Fibroblast of mammary gland (primary cell): ENCODE data around the gene CITED1.
"Not testable (repeated sequence)": the region's sequence is repeated elsewhere in the genome, so short reads cannot be mapped to it uniquely, and the experiment has no call there.

Experiments used
- DNase-seq: peaks from one replicate; pipeline ENCODE4 v3.0.0-alpha.2; 2010; ENCODE audit warnings: low read depth
- H3K4me3 ChIP-seq: 2 replicates; pipeline ENCODE4 v1.5.1; 2011; ENCODE audit warnings: low read depth, mild to moderate bottlenecking, low read length, moderate library complexity; ENCODE audit not compliant: control insufficient read depth
- CTCF ChIP-seq: conservative IDR thresholded peaks from 2 replicates; pipeline ENCODE4 v1.5.1; 2011; ENCODE audit warnings: low read depth, low read length, inconsistent platforms; ENCODE audit not compliant: control insufficient read depth, insufficient read depth

The CITED1 gene

GRCh38 chrX:72346302-72346949, 40.7 kb upstream of the CITED1 start:
- no peak for DNase-seq
- no peak overlapping the region for H3K4me3 ChIP-seq
- TF ChIP-seq CTCF = no peak

- no peak for TF ChIP-seq CTCF
- H3K4me3 ChIP-seq = no peak overlapping the region
- no peak for DNase-seq
Observed at GRCh38 chrX:72340626-72341025, 34.9 kb upstream of the CITED1 start.

DNA sequence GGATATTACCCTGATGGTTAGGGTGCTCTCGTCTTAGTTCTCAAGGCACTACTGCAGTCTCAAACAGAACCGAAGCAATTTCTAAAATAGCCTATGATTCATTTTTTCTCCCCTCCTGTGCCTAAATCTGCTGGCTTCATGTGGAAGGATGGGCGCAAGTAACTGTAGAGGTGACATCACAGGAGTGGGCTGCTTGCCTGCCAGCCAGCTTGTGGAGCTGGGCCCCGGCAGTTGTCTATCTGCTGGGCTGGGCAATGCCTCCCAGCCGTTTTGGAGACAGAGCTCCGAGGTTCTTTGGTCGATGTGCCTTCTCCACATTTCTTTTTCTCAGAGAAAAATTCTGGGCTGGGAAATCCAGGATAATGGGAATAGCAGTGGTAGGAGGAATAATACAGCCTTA, 34.3 kb upstream of the CITED1 start:
- no peak for TF ChIP-seq CTCF
- no peak overlapping the region for H3K4me3 ChIP-seq
- DNase-seq = no peak

- TF ChIP-seq CTCF = no peak
- DNase-seq = no peak
- no peak overlapping the region for H3K4me3 ChIP-seq
Observed at GRCh38 chrX:72330131-72330530, 24.4 kb upstream of the CITED1 start.

GRCh38 chrX:72326605-72327300, 21.0 kb upstream of the CITED1 start:
- DNase-seq = no peak
- no peak overlapping the region for H3K4me3 ChIP-seq
- no peak for TF ChIP-seq CTCF

DNA sequence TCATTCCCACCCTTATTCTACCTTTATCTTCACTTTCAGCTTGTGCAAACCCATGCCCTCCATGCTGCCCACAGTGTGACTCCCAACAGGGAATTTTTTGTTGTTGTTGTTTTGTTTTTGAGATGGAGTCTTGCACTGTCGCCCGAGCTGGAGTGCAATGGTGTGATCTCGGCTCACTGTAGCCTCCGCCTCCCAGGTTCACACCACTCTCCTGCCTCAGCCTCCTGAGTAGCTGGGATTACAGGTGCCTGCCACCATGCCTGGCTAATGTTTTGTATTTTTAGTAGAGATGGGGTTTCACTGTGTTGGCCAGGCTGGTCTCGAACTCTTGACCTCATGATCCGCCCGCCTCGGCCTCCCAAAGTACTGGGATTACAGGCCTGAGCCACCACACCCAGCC, 13.9 kb upstream of the CITED1 start:
- not testable (repeated sequence) for H3K4me3 ChIP-seq

GRCh38 chrX:72317139-72317538, 11.4 kb upstream of the CITED1 start:
- TF ChIP-seq CTCF = no peak
- no peak for DNase-seq
- H3K4me3 ChIP-seq = no peak overlapping the region

More for the DNA sequence above, 13.9 kb upstream of the CITED1 start:
- DNase-seq = not testable (repeated sequence)
